H1 (cell line): ENCODE data around the gene DCAF7. TPM values are rescaled to one million over a fixed set of nuclear protein-coding genes. Genes with fewer than 3 reads are reported as not detected.

Experiments
- CTCF ChIA-PET: fragments of 300-600 bp; sonication (Branson Sonifier 250); formaldehyde crosslinking; loops from one replicate; lab custom pipeline; 2021; ENCODE audit not compliant: partially characterized antibody; lab: Charles Lee
- POLR2A ChIA-PET: fragments of 300-600 bp; sonication (Branson Sonifier 250); formaldehyde crosslinking; loops from one replicate; lab custom pipeline; 2021; ENCODE audit warnings: inconsistent platforms; ENCODE audit not compliant: partially characterized antibody; lab: Charles Lee
- DNase-seq, 2 experiments: peaks; one replicate each; pipeline versions ENCODE4 v3.0.0 to v3.0.0-alpha.2; 2010 to 2022; ENCODE audit warnings: low spot score in 2 of 2, low read depth in 1 of 2, mixed read lengths in 1 of 2
- FAIRE-seq: peaks from 2 replicates; lab custom pipeline; 2011; peaks lifted over from hg19 to GRCh38; lab: Jason Lieb, UNC
- H2AFZ ChIP-seq: 2 replicates; pipeline ENCODE4 v1.8.1; 2012; ENCODE audit warnings: low read length, inconsistent platforms
- H2AK5ac ChIP-seq: 2 replicates; pipeline ENCODE4 v1.6.1; 2013; ENCODE audit warnings: low read depth, low read length
- H2BK120ac ChIP-seq: replicated peaks from 2 replicates; pipeline ENCODE3; 2013; ENCODE audit warnings: low read depth, low read length, inconsistent platforms
- H2BK12ac ChIP-seq: 2 replicates; pipeline ENCODE4 v1.6.1; 2013; ENCODE audit warnings: low read depth, low read length
- H2BK15ac ChIP-seq: 2 replicates; pipeline ENCODE4 v1.6.1; 2013; ENCODE audit warnings: low read length
- H2BK20ac ChIP-seq: 2 replicates; pipeline ENCODE4 v1.6.1; 2013; ENCODE audit warnings: low read length
- H2BK5ac ChIP-seq: 2 replicates; pipeline ENCODE4 v1.6.1; 2013; ENCODE audit warnings: low read depth, low read length
- H3K14ac ChIP-seq: 2 replicates; pipeline ENCODE4 v1.6.1; 2013; ENCODE audit warnings: inconsistent platforms; ENCODE audit not compliant: insufficient read length
- H3K18ac ChIP-seq: 2 replicates; pipeline ENCODE4 v1.6.1; 2013; ENCODE audit warnings: low read length; ENCODE audit errors: extremely low read depth
- H3K23ac ChIP-seq: 2 replicates; pipeline ENCODE4 v1.6.1; 2013; ENCODE audit warnings: inconsistent platforms; ENCODE audit not compliant: insufficient read length
- H3K23me2 ChIP-seq: 2 replicates; pipeline ENCODE4 v1.6.1; 2013; ENCODE audit warnings: low read depth, low read length
- H3K27ac ChIP-seq: 2 replicates; pipeline ENCODE4 v1.6.1; 2011; ENCODE audit warnings: low read depth, low read length, inconsistent platforms
- H3K27me3 ChIP-seq, 4 experiments: replicated peaks in 1 of 4; 1 replicate in 1 of 4; 2 replicates in 3 of 4; pipeline versions ENCODE4 v1.6.1 to v1.8.1; 2011 to 2013; ENCODE audit warnings: low read length in 3 of 4, mild to moderate bottlenecking in 3 of 4, inconsistent platforms in 2 of 4, mixed read lengths in 2 of 4, moderate library complexity in 1 of 4; ENCODE audit not compliant: control insufficient read depth in 3 of 4, insufficient read depth in 3 of 4; ENCODE audit errors: extremely low read depth in 1 of 4
- H3K36me3 ChIP-seq, 4 experiments: 2 replicates each; pipeline versions ENCODE4 v1.6.1 to v1.8.1; 2011 to 2013; ENCODE audit warnings: mild to moderate bottlenecking in 4 of 4, low read length in 3 of 4, moderate library complexity in 2 of 4, control low read depth in 1 of 4, inconsistent platforms in 1 of 4; ENCODE audit not compliant: insufficient read depth in 4 of 4, control insufficient read depth in 2 of 4
- H3K4ac ChIP-seq: replicated peaks from 2 replicates; pipeline ENCODE3; 2013; ENCODE audit warnings: low read length, low read depth, mixed read lengths, inconsistent platforms; ENCODE audit not compliant: insufficient read length
- H3K4me1 ChIP-seq, 4 experiments: replicated peaks in 1 of 4; 1 replicate in 1 of 4; 2 replicates in 3 of 4; pipeline versions ENCODE4 v1.6.1 to v1.8.1; 2011 to 2013; ENCODE audit warnings: low read length in 3 of 4, inconsistent platforms in 2 of 4, mixed read lengths in 1 of 4; ENCODE audit not compliant: insufficient read depth in 4 of 4, control insufficient read depth in 3 of 4
- H3K4me2 ChIP-seq, 2 experiments: 2 replicates each; pipeline versions ENCODE4 v1.6.1 to v1.8.1; 2011 to 2013; ENCODE audit warnings: low read depth in 2 of 2, low read length in 2 of 2, control low read depth in 1 of 2, inconsistent platforms in 1 of 2, mild to moderate bottlenecking in 1 of 2; ENCODE audit not compliant: insufficient read depth in 1 of 2
- H3K4me3 ChIP-seq, 4 experiments: fragments of 200-600, 300-600 bp in 1 of 4; sonication (generic), shearing (Covaris generic), sonication (Bioruptor Twin) in 1 of 4; 2 replicates each; pipeline versions ENCODE4 v1.5.1 to v1.8.1; 2011 to 2016; ENCODE audit warnings: low read length in 4 of 4, low read depth in 3 of 4, control low read depth in 2 of 4, inconsistent platforms in 2 of 4, mild to moderate bottlenecking in 2 of 4, mixed read lengths in 1 of 4, moderate library complexity in 1 of 4; ENCODE audit not compliant: insufficient read depth in 2 of 4; ENCODE audit errors: extremely low read depth in 1 of 4
- H3K56ac ChIP-seq: replicated peaks from 2 replicates; pipeline ENCODE3; 2013; ENCODE audit warnings: low read depth, mild to moderate bottlenecking, mixed read lengths, low read length, inconsistent platforms; ENCODE audit not compliant: insufficient read length
- H3K79me1 ChIP-seq: 2 replicates; pipeline ENCODE4 v1.6.1; 2013; ENCODE audit warnings: low read depth, low read length, control low read depth
- H3K79me2 ChIP-seq, 2 experiments: 2 replicates each; pipeline versions ENCODE4 v1.6.1 to v1.8.1; 2012 to 2013; ENCODE audit warnings: low read length in 2 of 2, mild to moderate bottlenecking in 2 of 2, inconsistent platforms in 1 of 2; ENCODE audit not compliant: insufficient read depth in 2 of 2, control insufficient read depth in 1 of 2
- H3K9ac ChIP-seq, 4 experiments: replicated peaks in 1 of 4; 1 replicate in 1 of 4; 2 replicates in 3 of 4; pipeline versions ENCODE4 v1.6.1 to v1.8.1; 2011 to 2013; ENCODE audit warnings: low read depth in 3 of 4, low read length in 3 of 4, control low read depth in 2 of 4, mild to moderate bottlenecking in 2 of 4, moderate library complexity in 2 of 4, inconsistent platforms in 1 of 4; ENCODE audit errors: extremely low read depth in 1 of 4
- H3K9me3 ChIP-seq, 2 experiments: 2 replicates each; pipeline versions ENCODE4 v1.6.1 to v1.8.1; 2012 to 2013; ENCODE audit warnings: mild to moderate bottlenecking in 2 of 2, moderate library complexity in 2 of 2, control low read depth in 1 of 2, inconsistent platforms in 1 of 2, low read depth in 1 of 2, low read length in 1 of 2, mixed read lengths in 1 of 2; ENCODE audit not compliant: insufficient read depth in 2 of 2
- H4K20me1 ChIP-seq, 2 experiments: replicated peaks in 1 of 2; 2 replicates each; pipeline versions ENCODE3 to v1.8.1; 2011 to 2013; ENCODE audit warnings: inconsistent platforms in 2 of 2, low read length in 2 of 2, mild to moderate bottlenecking in 1 of 2; ENCODE audit not compliant: insufficient read depth in 2 of 2, control insufficient read depth in 1 of 2
- H4K5ac ChIP-seq: 2 replicates; pipeline ENCODE4 v1.6.1; 2013; ENCODE audit warnings: low read length, low read depth, mixed read lengths, inconsistent platforms; ENCODE audit not compliant: insufficient read length
- H4K8ac ChIP-seq: 2 replicates; pipeline ENCODE4 v1.8.0; 2013; ENCODE audit warnings: mild to moderate bottlenecking, moderate library complexity, low read length, inconsistent platforms; ENCODE audit not compliant: insufficient read depth; ENCODE audit errors: extremely low read depth
- H4K91ac ChIP-seq: replicated peaks from 2 replicates; pipeline ENCODE3; 2013; ENCODE audit warnings: low read length, mixed read lengths, inconsistent platforms; ENCODE audit not compliant: insufficient read length
- BRCA1 ChIP-seq: IDR thresholded peaks from 2 replicates; pipeline ENCODE4 v1.6.1; 2012; ENCODE audit warnings: low read depth, low read length, improper control_type of control experiment
- CEBPB ChIP-seq: IDR thresholded peaks from 2 replicates; pipeline ENCODE4 v1.6.1; 2012; ENCODE audit warnings: low read depth, low read length
- FOSL1 ChIP-seq: IDR thresholded peaks from 2 replicates; pipeline ENCODE4 v1.6.1; 2011; ENCODE audit warnings: mild to moderate bottlenecking, low read depth, low read length, moderate library complexity; ENCODE audit not compliant: insufficient read depth
- HDAC6 ChIP-seq: IDR thresholded peaks from one replicate; pipeline ENCODE4 v1.7.1; 2012; ENCODE audit warnings: low read depth, mild to moderate bottlenecking, inconsistent platforms, low read length, moderate library complexity
- KDM1A ChIP-seq: fragments of 200-600, 300-600 bp; sonication (generic); IDR thresholded peaks from 2 replicates; pipeline ENCODE4 v1.7.1; 2016; ENCODE audit warnings: mild to moderate bottlenecking, low read length, borderline replicate concordance
- NANOG ChIP-seq: IDR thresholded peaks from 2 replicates; pipeline ENCODE4 v1.6.1; 2011; ENCODE audit warnings: low read length, low read depth, mild to moderate bottlenecking, inconsistent platforms; ENCODE audit not compliant: insufficient read depth, poor library complexity, severe bottlenecking
- RAD21 ChIP-seq, 2 experiments: IDR thresholded peaks in 1 of 2; conservative IDR thresholded peaks in 1 of 2; 2 replicates each; pipeline ENCODE4 v1.6.1; 2011; ENCODE audit warnings: low read depth in 2 of 2, low read length in 2 of 2, improper control_type of control experiment in 1 of 2, inconsistent platforms in 1 of 2, mild to moderate bottlenecking in 1 of 2, moderate library complexity in 1 of 2
- SAP30 ChIP-seq: fragments of 300-600 bp; sonication (generic); IDR thresholded peaks from 2 replicates; pipeline ENCODE4 v1.7.1; 2012; ENCODE audit warnings: low read length, moderate library complexity, mild to moderate bottlenecking, inconsistent platforms; ENCODE audit not compliant: insufficient read depth, insufficient replicate concordance
- SIX5 ChIP-seq: IDR thresholded peaks from 2 replicates; pipeline ENCODE4 v1.6.1; 2011; ENCODE audit warnings: mild to moderate bottlenecking, low read depth, low read length
- SRF ChIP-seq: IDR thresholded peaks from 2 replicates; pipeline ENCODE4 v1.6.1; 2011; ENCODE audit warnings: mild to moderate bottlenecking, low read depth, low read length, moderate library complexity
- WGBS, 2 experiments: shearing (Covaris generic) in 1 of 2; methylation state at CpG; one replicate each; pipeline versions ENCODE4 v1.1.6 to v1.1.7; 2013 to 2015; ENCODE audit warnings: low lambda C conversion rate in 2 of 2, mixed read lengths in 2 of 2, inconsistent platforms in 1 of 2, low coverage in 1 of 2, missing lambda C conversion rate in 1 of 2; ENCODE audit not compliant: insufficient replicate concordance in 2 of 2, insufficient coverage in 1 of 2, insufficient read length in 1 of 2; ENCODE audit errors: extremely low coverage in 1 of 2, missing lambda C conversion rate in 1 of 2; 5-methylcytosine and 5-hydroxymethylcytosine counted together
- polyA plus RNA-seq, 7 experiments: library from polyadenylated mRNA; depleted of rRNA in 3 of 7; stranded (reverse) in 5 of 7; unstranded in 2 of 7; fragments of >200 nt in 5 of 7; fragments of 200-250 nt in 2 of 7; gene quantifications; 1 replicate in 5 of 7; 2 replicates in 1 of 7; 4 replicates in 1 of 7; pipeline versions ENCODE4 v1.2.1 to v1.2.3, GENCODE V29; 2011 to 2013; ENCODE audit warnings: missing spikeins in 2 of 7, mixed read lengths in 2 of 7
- total RNA-seq: library from RNA; stranded (reverse); fragmentation: NEBNext Ultra II Directional; extraction: Animal tissue kit (Norgen Biotek cat#: 25700); gene quantifications from 2 replicates; pipeline ENCODE4 v1.2.1, GENCODE V29; 2021

DCAF7 gene
- total and polyA plus RNA-seq, 2 of the 8 experiments (the other 6 are each of a cell fraction or from before 2014, with no cell fraction given), result 74.9 to 94.1 TPM

GRCh38 chr17:63629627-63630026, 79.3 kb downstream of the DCAF7 start:
- no peak for TF ChIP-seq HDAC6
- TF ChIP-seq KDM1A, result no peak
- no peak for TF ChIP-seq BRCA1
- TF ChIP-seq CEBPB, result no peak
- no peak for TF ChIP-seq SIX5
- TF ChIP-seq SAP30, result no peak
- TF ChIP-seq RAD21 (IDR thresholded peaks at IDR 0.05 in 1 of 2, conservative IDR thresholded peaks at IDR 0.05 in 1 of 2; ENCODE audit: low read depth in 2 of 2, low read length in 2 of 2), result no peak
- no peak for TF ChIP-seq FOSL1
- TF ChIP-seq SRF, result no peak
- no peak for TF ChIP-seq NANOG
- Histone ChIP-seq H2AFZ (no peak overlapping the region), H2AK5ac (no peak overlapping the region), H3K9ac (no peak overlapping the region), H4K20me1 (peaks cover 0 to 4% of the 10 kb centered on the region in 2 experiments), H3K27me3 (no peaks in the 10 kb centered on the region), H3K18ac (no peak overlapping the region), H3K4me1 (peaks cover 0 to 6% (median 4%) of the 10 kb centered on the region in 4 experiments; a peak in 4 of 7 replicates), H3K36me3 (peaks cover 0 to under 1% (median 0%) of the 10 kb centered on the region in 4 experiments; a peak in 2 of 8 replicates), H2BK5ac (no peak overlapping the region), H4K5ac (no peak overlapping the region), H2BK120ac (no peak overlapping the region), H3K79me2 (peaks cover 2 to 22% of the 10 kb centered on the region in 2 experiments), H3K4me3 (no peak overlapping the region), H3K56ac (no peak overlapping the region), H4K8ac (no peak overlapping the region), H3K79me1 (no peaks in the 10 kb centered on the region; the same call in 1 of the 2 replicates), H2BK15ac (no peak overlapping the region), H3K4me2 (no peak overlapping the region), H3K4ac (no peak overlapping the region), H3K14ac (no peak overlapping the region), H4K91ac (no peak overlapping the region), H3K27ac (no peak overlapping the region), H3K23ac (no peak overlapping the region), H3K23me2 (no peaks in the 10 kb centered on the region; the same call in 1 of the 2 replicates), H2BK12ac (no peak overlapping the region), H3K9me3 (no peaks in the 10 kb centered on the region), H2BK20ac (no peak overlapping the region)
- ChIA-PET CTCF (interaction anchor here (0.9 to 2.4 kb wide), 3 partner anchors 10 to 50 kb away, joined by 3 to 10 read pairs (median 4); no protein-coding TSS in a partner anchor), POLR2A (interaction anchor here (1.1 to 1.8 kb wide), 2 partner anchors 16 to 29 kb away, joined by 3 read pairs; partner anchors contain the start of gene TACO1)
- DNase-seq (no peak), FAIRE-seq (no peak)
- WGBS, 2 experiments, result 94% methylated on average over 1 of the region's 1 CpG; no CpG with 5 or more reads in 1 of the 2 experiments
